ENCODE results near the gene TICAM2.

The TICAM2 gene

GRCh38 chr5:115535479-115536035 is 66.7 kb downstream of the TICAM2 start:
- no peak for DNase-seq (ENCODE audit: low read depth in 2 of 2, low spot score in 1 of 2)

- no peak for DNase-seq (ENCODE audit: low read depth in 2 of 2, low spot score in 1 of 2)
Observed at GRCh38 chr5:115532517-115532916, 69.8 kb downstream of the TICAM2 start.

GRCh38 chr5:115531787-115532367 is 70.4 kb downstream of the TICAM2 start:
- DNase-seq (ENCODE audit: low read depth in 2 of 2, low spot score in 1 of 2), result no peak

GRCh38 chr5:115531380-115531779 is 70.9 kb downstream of the TICAM2 start:
- DNase-seq (ENCODE audit: low read depth in 2 of 2, low spot score in 1 of 2), result no peak

- no peak for DNase-seq (ENCODE audit: low read depth in 2 of 2, low spot score in 1 of 2)
Observed at GRCh38 chr5:115530426-115530825, 71.9 kb downstream of the TICAM2 start.

Data from stimulated activated CD8-positive, alpha-beta memory T cell treated with anti-CD3 and anti-CD28 coated beads, Interleukin-4, amount 100 ng/mL, for 1 hour (primary cell).